ENCODE results near the gene HPRT1.
A peak's percentile ranks its signal among the peaks of the same experiment; 100 is the strongest.

The HPRT1 gene

DNA sequence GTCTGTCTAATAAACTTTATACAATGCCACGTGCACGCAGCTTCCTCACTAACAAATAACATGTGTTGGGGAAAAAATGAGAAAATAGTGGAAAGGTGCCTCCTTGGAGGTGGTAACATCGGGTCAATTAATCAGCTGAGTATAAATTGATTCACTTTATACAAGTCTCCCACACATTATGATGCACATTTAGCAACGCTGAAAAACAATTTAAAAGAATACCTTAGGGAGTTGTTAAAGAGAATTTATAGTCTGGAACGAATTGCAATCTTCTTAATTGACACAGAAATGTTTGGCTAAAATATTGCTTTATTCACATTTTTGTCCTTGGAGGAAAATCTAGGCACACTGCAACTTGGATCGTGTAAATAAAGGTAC lies 84.2 kb downstream of the HPRT1 start:
- DNase-seq (ENCODE audit: low spot score) = no peak

DNA sequence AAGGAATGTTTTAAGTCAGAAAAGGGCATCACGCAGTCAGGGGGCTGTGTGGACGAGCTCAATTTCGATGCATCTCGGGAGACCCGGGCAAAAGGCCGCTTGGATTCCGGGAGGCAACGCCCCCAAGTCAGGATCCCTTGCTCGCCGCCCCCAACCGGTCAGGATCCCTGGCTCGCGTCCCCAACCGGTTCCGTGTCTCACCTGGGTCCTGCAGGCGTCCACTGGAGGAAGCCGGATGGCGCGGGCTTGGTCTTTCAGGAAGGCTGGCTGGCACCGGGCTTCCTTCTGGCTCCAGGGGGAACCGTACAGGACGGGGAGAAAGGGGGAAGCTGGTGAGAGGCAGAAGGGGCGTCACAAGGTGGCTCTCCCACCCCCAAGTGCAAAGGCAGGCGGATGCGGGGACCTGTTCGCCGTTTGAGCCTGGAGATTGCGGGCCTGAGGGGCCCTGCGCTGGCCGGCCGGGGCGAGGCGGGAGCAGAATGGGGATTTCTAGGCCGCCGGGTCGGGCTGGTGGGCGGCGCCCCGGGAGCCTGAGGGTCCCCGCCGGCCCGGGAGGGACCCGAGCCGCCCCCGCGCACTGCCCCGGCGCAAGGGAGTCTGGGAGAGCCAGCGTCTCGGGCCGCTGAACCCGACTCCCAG lies 84.7 kb downstream of the HPRT1 start:
- peak; percentile 71 for DNase-seq (ENCODE audit: low spot score)

DNA sequence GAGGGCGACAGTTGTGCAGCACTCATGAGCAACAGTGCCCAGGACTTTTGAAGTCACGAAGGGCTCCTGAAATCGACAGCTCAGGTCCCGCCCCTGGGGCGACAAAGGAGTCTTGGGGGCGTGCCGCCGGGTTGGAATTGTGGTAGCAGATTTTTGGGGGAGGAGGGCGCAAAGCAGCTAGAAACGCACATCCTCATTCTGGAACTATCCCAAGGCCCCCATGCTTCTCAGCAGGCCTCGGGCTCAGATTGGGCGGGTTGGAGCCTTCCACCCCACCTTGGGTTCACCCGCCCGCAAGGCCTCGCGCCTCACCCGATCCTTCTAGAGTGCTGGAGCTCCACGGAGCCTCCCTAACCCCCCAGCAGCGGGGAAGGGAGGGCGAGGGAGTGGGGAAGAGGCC lies 85.5 kb downstream of the HPRT1 start:
- DNase-seq (ENCODE audit: low spot score) = peak; percentile 74

GRCh38 chrX:134546187-134546586 lies 86.2 kb downstream of the HPRT1 start:
- no peak for DNase-seq (ENCODE audit: low spot score)

DNA sequence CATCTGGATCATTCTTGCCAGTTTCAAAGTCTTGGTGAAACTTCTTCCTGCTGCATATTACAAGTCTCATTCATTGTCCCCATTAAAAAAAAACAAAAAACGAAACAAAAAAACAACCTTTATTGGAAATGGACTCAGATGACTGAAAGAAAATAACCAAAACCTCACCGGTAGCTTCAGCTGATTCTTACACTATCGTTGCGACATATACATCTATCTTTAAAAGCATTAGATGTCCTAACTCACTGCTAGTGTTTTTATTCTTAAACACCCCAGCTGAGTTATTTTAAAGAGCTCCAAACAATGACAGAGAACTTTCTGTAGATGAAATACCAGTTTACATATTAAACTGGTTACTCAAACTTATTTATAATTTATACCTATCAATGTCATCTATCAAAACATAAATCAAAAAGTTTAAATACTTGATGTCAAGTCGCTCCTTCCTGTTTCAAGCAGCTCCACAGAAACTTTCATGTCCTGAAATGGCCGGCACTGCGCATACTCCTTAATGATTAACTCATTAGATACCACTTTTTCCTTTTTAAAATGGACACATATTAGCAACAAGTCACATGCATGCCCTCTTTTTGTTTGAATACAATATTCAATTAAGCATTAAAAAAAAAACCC lies 87.2 kb downstream of the HPRT1 start:
- no peak for DNase-seq (ENCODE audit: low spot score)

DNA sequence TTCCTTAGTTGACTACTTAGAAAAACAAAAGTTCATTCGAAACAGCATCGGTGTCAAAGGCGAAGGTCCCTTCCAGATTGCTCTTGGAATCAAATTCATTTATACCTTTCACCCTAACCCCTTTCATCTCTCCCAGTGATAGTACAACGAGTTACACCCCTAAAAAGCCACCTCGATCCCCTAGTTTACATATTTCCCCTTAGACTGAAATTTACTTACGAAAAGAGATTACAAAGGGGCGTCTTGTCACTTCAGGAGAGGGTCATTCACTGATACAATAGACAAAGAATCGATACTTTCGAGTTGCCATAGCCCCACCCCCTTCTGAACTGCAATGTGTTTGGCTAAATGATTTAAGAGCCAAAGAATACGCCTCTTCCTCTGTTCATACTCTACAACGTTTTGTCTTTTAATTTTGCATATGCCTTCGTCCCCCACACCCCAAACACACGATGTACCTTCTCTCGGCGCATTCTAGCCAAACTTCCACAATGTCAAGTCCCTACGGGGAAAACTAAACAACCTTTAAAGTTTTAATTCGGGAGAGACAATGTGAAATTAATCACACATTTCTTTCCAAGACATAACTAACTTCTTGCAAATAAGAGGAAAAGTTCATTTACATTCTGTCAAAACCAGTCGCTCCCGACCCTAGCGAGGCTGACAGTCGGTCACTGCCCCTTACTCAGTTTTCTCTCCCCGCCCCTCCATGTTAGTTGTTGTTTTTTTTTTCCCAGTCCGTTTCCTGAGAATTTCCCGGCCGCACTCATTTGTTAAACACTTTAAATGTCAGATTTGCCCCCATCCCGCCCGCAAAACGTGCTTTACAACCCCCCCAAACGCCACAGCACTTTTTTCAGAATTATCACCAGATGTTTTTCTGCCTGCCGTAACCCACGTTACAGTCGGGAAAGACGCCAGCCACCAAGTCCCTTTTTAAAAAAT lies 88.6 kb downstream of the HPRT1 start:
- DNase-seq (ENCODE audit: low spot score) = no peak

Data from left forelimb (tissue), 1 donor.